ENCODE data around the gene ZNF516. TPM values are rescaled to one million over a fixed set of nuclear protein-coding genes. Genes with fewer than 3 reads are reported as not detected.

Gene ZNF516
- total and polyA plus RNA-seq, 2 of the 4 experiments (the other 2 are of a cell fraction), result 7.9 to 16.9 TPM

- dilution Hi-C loops (cut with HindIII; ENCODE audit: low sequenced_read_pairs, unreplicated experiment) (no loop called here), intact Hi-C loops (cut with micrococcal nuclease) (no loop called here), in situ Hi-C loops (cut with MboI; ENCODE audit: low sequenced_read_pairs) (no loop called here)
- no peak overlapping the region for H3K27ac ChIP-seq (ENCODE audit: insufficient read depth, low read length)
- peak overlapping the region; percentile 18; the same call in 1 of the 3 replicates for H2BK15ac ChIP-seq (ENCODE audit: low read depth, low read length)
- H2BK5ac ChIP-seq (ENCODE audit: low read depth, low read length, poor library complexity, severe bottlenecking), result no peak overlapping the region
- no peaks in the 10 kb centered on the region for H3K36me3 ChIP-seq (ENCODE audit: control insufficient read depth, insufficient read depth, low read length)
- H4K91ac ChIP-seq (ENCODE audit: insufficient read depth, low read depth, low read length), result no peak overlapping the region; the same call in 1 of the 2 replicates
- no peak overlapping the region for H3K4me3 ChIP-seq (ENCODE audit: insufficient read depth, low read depth, low read length)
- H3K4me2 ChIP-seq (ENCODE audit: low read depth, low read length), result no peak overlapping the region
- H3K4me1 ChIP-seq (ENCODE audit: control insufficient read depth, insufficient read depth, low read length), result peaks cover 46% of the 10 kb centered on the region
- CTCF ChIA-PET, result no interaction called here
- peak overlapping the region; percentile 2; the same call in 1 of the 2 replicates for H2BK120ac ChIP-seq (ENCODE audit: low read depth, low read length)
- 99% methylated on average over 11 of the region's 16 CpGs; no CpG with 5 or more reads in 1 of the 2 experiments for WGBS, 2 experiments (ENCODE audit: extremely low coverage in 2 of 2, insufficient read length in 1 of 2)
- 0 out of 4 replicates have a peak overlapping the region, but pooled peaks of 1 of the 2 experiments have one; percentile 8 for H4K8ac ChIP-seq (ENCODE audit: low read depth in 2 of 2, low read length in 2 of 2)
- ATAC-seq (ENCODE audit: low read depth), result no peak
- no peak overlapping the region for H4K5ac ChIP-seq (ENCODE audit: low read depth, low read length)
- peak overlapping the region; percentile 38 for H3K14ac ChIP-seq (replicated peaks; ENCODE audit: low read depth, low read length)
- H3K23ac ChIP-seq (ENCODE audit: low read depth, low read length), result peak overlapping the region; percentile 35; the same call in 1 of the 2 replicates
- peaks cover 68% of the 10 kb centered on the region for H4K20me1 ChIP-seq (ENCODE audit: insufficient read depth, low read length)
- H3K56ac ChIP-seq (ENCODE audit: extremely low read depth, insufficient read depth, low read length), result no peak overlapping the region
- H2AK5ac ChIP-seq (ENCODE audit: low read depth, low read length), result peak overlapping the region; percentile 34; the same call in 1 of the 2 replicates
- peaks cover 33 to 82% of the 10 kb centered on the region in 2 experiments for H3K79me1 ChIP-seq (ENCODE audit: low read depth in 1 of 2, low read length in 2 of 2)
- no peak overlapping the region for H2AFZ ChIP-seq (replicated peaks; ENCODE audit: low read length, poor library complexity)
- no TSS peak for BruUV-seq (replicated peaks)
- no peaks in the 10 kb centered on the region for H3K27me3 ChIP-seq (ENCODE audit: control insufficient read depth, insufficient read depth, low read length)
- POLR2A ChIA-PET (ENCODE audit: unreplicated experiment), result no interaction called here
- peak overlapping the region; percentile 34; the same call in 1 of the 2 replicates for H3K4ac ChIP-seq (ENCODE audit: low read depth, low read length)
- no peak overlapping the region for H2BK20ac ChIP-seq (ENCODE audit: low read depth, low read length)
- no peak for DNase-seq
- H2AK9ac ChIP-seq (replicated peaks; ENCODE audit: low read depth, low read length, poor library complexity), result no peak overlapping the region
- no peak overlapping the region for H3K9ac ChIP-seq (ENCODE audit: low read depth, low read length)
- TF ChIP-seq BHLHE40 (IDR thresholded peaks at IDR 0.05; ENCODE audit: low read depth, low read length) (no peak), USF2 (IDR thresholded peaks at IDR 0.05; ENCODE audit: low read depth, low read length) (no peak), RFX5 (IDR thresholded peaks at IDR 0.05; ENCODE audit: low read depth, low read length) (no peak), CTCF (conservative IDR thresholded peaks at IDR 0.05; ENCODE audit: low read depth, low read length) (no peak), POLR2A (IDR thresholded peaks at IDR 0.05; ENCODE audit: low read depth, low read length) (no peak), RCOR1 (IDR thresholded peaks at IDR 0.05; ENCODE audit: insufficient replicate concordance, low read length) (no peak), CEBPB (IDR thresholded peaks at IDR 0.05; ENCODE audit: low read depth, low read length) (no peak), CHD1 (IDR thresholded peaks at IDR 0.05; ENCODE audit: low read depth, low read length) (no peak), RAD21 (IDR thresholded peaks at IDR 0.05; ENCODE audit: low read length) (no peak), MXI1 (IDR thresholded peaks at IDR 0.05; ENCODE audit: borderline replicate concordance, low read depth, low read length) (no peak), MAZ (IDR thresholded peaks at IDR 0.05; ENCODE audit: borderline replicate concordance, low read depth, low read length) (no peak), MAFK (IDR thresholded peaks at IDR 0.05; ENCODE audit: low read depth, low read length) (no peak)
- peaks cover 37% of the 10 kb centered on the region for H3K9me1 ChIP-seq (ENCODE audit: insufficient read depth, low read length)
- no peak overlapping the region for H3K18ac ChIP-seq (ENCODE audit: low read depth, low read length)
- H3K9me3 ChIP-seq (ENCODE audit: control insufficient read depth, insufficient read depth, low read length), result no peaks in the 10 kb centered on the region
Observed at GRCh38 chr18:76448256-76449110, 46.6 kb downstream of the ZNF516 start.
